ENCODE measurements around the gene GLUL.
"Not testable (repeated sequence)": the region's sequence is repeated elsewhere in the genome, so short reads cannot be mapped to it uniquely, and the experiment has no call there.

The GLUL gene

GRCh38 chr1:182381962-182382819, 9.4 kb downstream of the GLUL start:
- no peak for DNase-seq (ENCODE audit: extremely low read depth, low read depth)
- TF ChIP-seq, protein P1, sequence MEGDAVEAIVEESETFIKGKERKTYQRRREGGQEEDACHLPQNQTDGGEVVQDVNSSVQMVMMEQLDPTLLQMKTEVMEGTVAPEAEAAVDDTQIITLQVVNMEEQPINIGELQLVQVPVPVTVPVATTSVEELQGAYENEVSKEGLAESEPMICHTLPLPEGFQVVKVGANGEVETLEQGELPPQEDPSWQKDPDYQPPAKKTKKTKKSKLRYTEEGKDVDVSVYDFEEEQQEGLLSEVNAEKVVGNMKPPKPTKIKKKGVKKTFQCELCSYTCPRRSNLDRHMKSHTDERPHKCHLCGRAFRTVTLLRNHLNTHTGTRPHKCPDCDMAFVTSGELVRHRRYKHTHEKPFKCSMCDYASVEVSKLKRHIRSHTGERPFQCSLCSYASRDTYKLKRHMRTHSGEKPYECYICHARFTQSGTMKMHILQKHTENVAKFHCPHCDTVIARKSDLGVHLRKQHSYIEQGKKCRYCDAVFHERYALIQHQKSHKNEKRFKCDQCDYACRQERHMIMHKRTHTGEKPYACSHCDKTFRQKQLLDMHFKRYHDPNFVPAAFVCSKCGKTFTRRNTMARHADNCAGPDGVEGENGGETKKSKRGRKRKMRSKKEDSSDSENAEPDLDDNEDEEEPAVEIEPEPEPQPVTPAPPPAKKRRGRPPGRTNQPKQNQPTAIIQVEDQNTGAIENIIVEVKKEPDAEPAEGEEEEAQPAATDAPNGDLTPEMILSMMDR (IDR thresholded peaks at IDR 0.05; ENCODE audit: low read depth, low read length), result no peak

DNA sequence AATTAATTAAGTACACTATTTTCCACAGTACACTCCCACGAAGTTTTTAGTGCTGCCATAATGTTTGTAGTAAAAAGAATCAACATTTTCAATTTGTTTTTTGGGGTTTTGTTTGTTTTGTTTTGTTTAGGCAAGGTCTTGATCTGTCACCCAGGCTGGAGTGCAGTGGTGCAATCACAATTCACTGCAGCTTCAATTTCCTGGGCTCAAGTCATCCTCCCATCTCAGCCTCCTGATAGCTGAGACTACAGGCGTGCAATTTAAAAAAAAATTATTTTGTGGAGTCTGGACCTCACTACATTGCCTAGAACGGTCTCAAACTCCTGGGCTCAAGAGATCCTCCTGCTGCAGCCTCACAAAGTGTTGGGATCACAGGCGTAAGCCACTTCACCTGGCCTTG, 11.4 kb downstream of the GLUL start:
- DNase-seq (ENCODE audit: extremely low read depth, low read depth), result no peak
- TF ChIP-seq, protein P1 (IDR thresholded peaks at IDR 0.05; ENCODE audit: low read depth, low read length), result no peak

GRCh38 chr1:182379781-182380180, 11.8 kb downstream of the GLUL start:
- DNase-seq (ENCODE audit: extremely low read depth, low read depth), result not testable (repeated sequence)

DNA sequence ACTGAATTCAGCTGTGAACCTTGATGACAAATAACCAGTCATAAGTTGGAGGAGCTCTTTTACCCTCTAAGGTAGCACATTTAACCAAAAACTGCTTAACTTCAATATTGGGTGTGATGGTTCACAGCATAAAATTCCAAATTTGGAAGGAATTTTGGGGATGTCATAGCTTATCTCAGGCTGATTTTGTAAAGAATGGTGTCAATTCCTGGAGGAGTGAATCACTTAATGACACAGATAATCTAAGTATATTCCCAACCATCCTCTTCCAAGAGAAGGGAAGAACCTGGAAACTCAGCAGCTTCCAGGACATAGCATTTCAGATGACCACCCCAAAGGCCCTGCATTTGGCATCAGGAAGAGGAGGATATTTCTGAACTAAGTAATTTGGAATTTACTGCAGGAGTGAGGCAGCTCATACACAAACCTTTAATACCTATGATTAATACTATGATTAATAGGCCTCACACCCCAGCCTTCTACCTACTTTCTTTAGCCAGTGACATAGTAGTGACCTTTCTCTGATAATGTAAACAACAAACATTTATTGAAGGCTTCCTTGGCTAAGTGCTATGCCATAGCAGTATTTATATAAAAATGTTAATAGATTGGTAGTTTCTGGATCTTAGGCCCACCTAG, 14.5 kb downstream of the GLUL start:
- TF ChIP-seq, protein P1 (IDR thresholded peaks at IDR 0.05; ENCODE audit: low read depth, low read length), result no peak
- DNase-seq (ENCODE audit: extremely low read depth, low read depth), result no peak

GRCh38 chr1:182374101-182374834, 17.3 kb downstream of the GLUL start:
- TF ChIP-seq, protein P1 (IDR thresholded peaks at IDR 0.05; ENCODE audit: low read depth, low read length), result no peak
- DNase-seq (ENCODE audit: extremely low read depth, low read depth), result no peak

GRCh38 chr1:182370532-182370931, 21.1 kb downstream of the GLUL start:
- no peak for DNase-seq (ENCODE audit: extremely low read depth, low read depth)
- TF ChIP-seq, protein P1 (IDR thresholded peaks at IDR 0.05; ENCODE audit: low read depth, low read length), result no peak

- TF ChIP-seq, protein P1 (IDR thresholded peaks at IDR 0.05; ENCODE audit: low read depth, low read length), result no peak
- no peak for DNase-seq (ENCODE audit: extremely low read depth, low read depth)
Observed at GRCh38 chr1:182368903-182369302, 22.7 kb downstream of the GLUL start.
